ENCODE data around the gene LRMDA. TPM values are rescaled to one million over a fixed set of nuclear protein-coding genes. Genes with fewer than 3 reads are reported as not detected.

Gene LRMDA
- total RNA-seq, 4 donors from 2014 or later: 0.88 to 14.1 (median 5.1) TPM; not detected in 1

DNA sequence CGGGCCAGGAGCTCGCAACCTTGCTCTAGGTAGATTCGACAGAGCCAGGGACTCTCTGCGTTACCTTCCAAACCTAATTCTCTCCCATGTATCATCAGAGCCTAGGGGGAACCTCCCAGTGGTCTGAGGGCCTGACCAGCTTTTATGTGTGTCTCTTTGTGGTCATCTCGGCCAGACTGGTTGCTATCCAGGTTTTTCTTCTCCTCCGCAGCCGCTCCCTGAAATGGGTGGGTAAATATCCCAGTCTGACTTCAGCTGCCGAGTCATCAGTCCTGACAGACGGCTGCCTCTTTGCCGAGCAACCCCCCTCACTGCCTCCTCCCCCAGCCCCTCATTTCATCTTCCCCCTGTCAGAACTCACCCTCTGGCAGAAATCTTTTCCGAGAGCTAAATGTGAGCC lies 578.1 kb downstream of the LRMDA start:
- DNase-seq: no peak
- intact Hi-C loops (cut with DNase I): no loop called here
- Histone ChIP-seq H3K27ac (no peak overlapping the region), H3K4me3 (no peak overlapping the region), H3K9me3 (no peaks in the 10 kb centered on the region), H3K36me3 (no peaks in the 10 kb centered on the region), H3K27me3 (no peaks in the 10 kb centered on the region), H3K4me1 (no peaks in the 10 kb centered on the region)
- no peak for TF ChIP-seq CTCF (IDR thresholded peaks at IDR 0.05)
- TF ChIP-seq POLR2A (IDR thresholded peaks at IDR 0.05): no peak
- WGBS, 2 donors: 75 to 88% methylated on average over 9 to 11 of the region's 11 CpGs

GRCh38 chr10:76010703-76011102 lies 579.3 kb downstream of the LRMDA start:
- Histone ChIP-seq H3K4me3 (no peak overlapping the region), H3K4me1 (no peaks in the 10 kb centered on the region), H3K36me3 (no peaks in the 10 kb centered on the region), H3K27me3 (no peaks in the 10 kb centered on the region), H3K9me3 (no peaks in the 10 kb centered on the region), H3K27ac (no peak overlapping the region)
- DNase-seq: no peak
- intact Hi-C loops (cut with DNase I): no loop called here
- TF ChIP-seq POLR2A (IDR thresholded peaks at IDR 0.05) (no peak), CTCF (IDR thresholded peaks at IDR 0.05) (no peak)
- 77 to 83% methylated on average over 3 of the region's 3 CpGs for WGBS, 2 donors

DNA sequence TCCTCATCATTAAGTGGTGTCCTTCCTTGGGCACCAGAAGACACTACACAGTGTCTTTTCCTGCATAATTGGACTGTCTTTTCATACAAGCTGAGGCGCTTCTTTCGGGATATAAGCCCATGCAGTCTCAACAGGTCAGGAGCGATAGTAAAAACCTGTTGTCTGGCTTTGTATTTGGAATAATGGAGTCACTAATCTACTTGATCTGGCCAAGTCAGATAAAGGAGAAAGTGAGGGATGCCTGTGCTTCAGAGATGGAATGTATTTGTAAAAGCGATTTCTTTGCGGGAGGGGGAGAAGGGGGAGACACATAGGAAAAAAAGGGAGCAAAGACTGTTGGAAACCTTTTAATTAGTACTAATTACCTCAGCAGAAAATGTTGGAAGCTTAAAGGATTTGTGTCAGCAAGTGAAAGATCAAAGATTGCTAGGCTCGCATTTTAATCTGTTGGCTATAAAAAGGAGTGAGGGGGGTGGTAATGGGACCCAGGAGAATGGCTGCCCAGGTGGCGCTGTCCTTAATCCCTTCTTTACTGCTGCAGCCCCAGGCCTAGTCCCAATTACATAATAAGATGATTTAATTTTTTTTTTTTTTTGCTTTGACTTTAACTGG lies 581.4 kb downstream of the LRMDA start:
- no peak overlapping the region for H3K4me3 ChIP-seq
- TF ChIP-seq CTCF (IDR thresholded peaks at IDR 0.05): no peak
- no peak for TF ChIP-seq POLR2A (IDR thresholded peaks at IDR 0.05)
- no peaks in the 10 kb centered on the region for H3K9me3 ChIP-seq
- H3K27ac ChIP-seq: no peak overlapping the region
- DNase-seq: no peak
- intact Hi-C loops (cut with DNase I): no loop called here
- H3K27me3 ChIP-seq: no peaks in the 10 kb centered on the region
- H3K36me3 ChIP-seq: no peaks in the 10 kb centered on the region
- H3K4me1 ChIP-seq: no peaks in the 10 kb centered on the region
- 68 to 80% methylated on average over 7 of the region's 7 CpGs for WGBS, 2 donors

DNA sequence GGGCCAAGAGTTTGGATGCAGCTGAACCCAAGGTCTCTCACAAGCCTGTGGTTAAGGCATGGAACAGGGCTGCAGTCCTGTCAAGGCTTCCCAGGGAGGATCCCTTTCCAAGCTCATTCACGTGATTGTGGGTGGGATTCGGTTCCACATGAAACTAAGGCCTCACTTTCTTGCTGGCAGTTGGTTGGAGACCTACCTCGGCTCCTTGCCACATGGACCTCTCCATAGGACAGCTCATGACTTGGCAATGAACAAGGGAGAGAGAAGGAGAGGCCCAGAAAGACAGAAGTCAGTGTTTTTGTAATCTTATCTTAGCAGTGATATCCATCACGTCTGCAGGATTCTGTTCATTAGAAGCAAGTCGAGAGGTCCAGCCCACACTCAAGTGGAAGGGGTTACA lies 583.8 kb downstream of the LRMDA start:
- no peak overlapping the region for H3K27ac ChIP-seq

More for the DNA sequence above, 583.8 kb downstream of the LRMDA start:
- Histone ChIP-seq H3K4me3 (no peak overlapping the region), H3K36me3 (no peaks in the 10 kb centered on the region), H3K9me3 (no peaks in the 10 kb centered on the region), H3K4me1 (no peaks in the 10 kb centered on the region), H3K27me3 (no peaks in the 10 kb centered on the region)
- no peak for DNase-seq
- intact Hi-C loops (cut with DNase I): no loop called here
- 56 to 61% methylated on average over 4 of the region's 5 CpGs for whole genome bisulfite sequencing, 2 donors
- TF ChIP-seq POLR2A (IDR thresholded peaks at IDR 0.05) (no peak), CTCF (IDR thresholded peaks at IDR 0.05) (no peak)
